K562 (cell line): ENCODE measurements around the gene RGS3. TPM values are rescaled to one million over a fixed set of nuclear protein-coding genes. Genes with fewer than 3 reads are reported as not detected.

Experiments
- ADNP ChIP-seq: fragments of 200-800 bp; sonication (Bioruptor generic); IDR thresholded peaks from 2 replicates; pipeline ENCODE4 v1.6.1; 2016; ENCODE audit warnings: missing genetic modification characterization, missing compliant biosample characterization
- CUX1 ChIP-seq: fragments of 200-800 bp; sonication (Bioruptor generic); IDR thresholded peaks from 2 replicates; pipeline ENCODE4 v1.6.1; 2016; ENCODE audit warnings: missing genetic modification characterization, missing compliant biosample characterization
- ELF4 ChIP-seq: fragments of 450-650 bp; formaldehyde crosslinking; IDR thresholded peaks from 2 replicates; pipeline ENCODE4 v1.4.0; 2022; ENCODE audit warnings: missing genetic modification characterization
- FOXJ2 ChIP-seq: fragments of 200-800 bp; sonication (Bioruptor generic); IDR thresholded peaks from 2 replicates; pipeline ENCODE4 v1.6.1; 2016; ENCODE audit warnings: missing genetic modification characterization, missing compliant biosample characterization
- FOXM1 ChIP-seq, 2 experiments: fragments of 450-650 bp in 1 of 2; sonication (generic) in 1 of 2; formaldehyde crosslinking in 1 of 2; IDR thresholded peaks; 2 replicates each; pipeline versions ENCODE4 v1.6.1 to v1.9.0; 2017 to 2022; ENCODE audit warnings: low read depth in 2 of 2, mild to moderate bottlenecking in 2 of 2, missing genetic modification reagents in 1 of 2, moderate library complexity in 1 of 2
- HEY1 ChIP-seq: fragments of 250-450 bp; sonication (Bioruptor Pico); IDR thresholded peaks from 2 replicates; pipeline ENCODE4 v1.5.0; 2020; ENCODE audit warnings: mild to moderate bottlenecking, moderate library complexity, borderline replicate concordance
- MCM3 ChIP-seq: fragments of 450-650 bp; IDR thresholded peaks from 2 replicates; pipeline ENCODE4 v1.6.1; 2016
- MED1 ChIP-seq: sonication (generic); formaldehyde crosslinking; IDR thresholded peaks from 2 replicates; pipeline ENCODE4 v1.8.1; 2023; ENCODE audit warnings: missing genetic modification reagents, borderline replicate concordance
- MTF1 ChIP-seq: fragments of 250-450 bp; sonication (Bioruptor Pico); IDR thresholded peaks from 2 replicates; pipeline ENCODE4 v1.9.0; 2021; ENCODE audit warnings: moderate library complexity, mild to moderate bottlenecking, inconsistent platforms, borderline replicate concordance
- NELFE ChIP-seq: IDR thresholded peaks from 2 replicates; pipeline ENCODE4 v1.6.1; 2011; ENCODE audit warnings: mild to moderate bottlenecking; ENCODE audit not compliant: insufficient read depth, insufficient read length
- NFRKB ChIP-seq: fragments of 450-650 bp; IDR thresholded peaks from 2 replicates; pipeline ENCODE4 v1.6.1; 2016; ENCODE audit warnings: low read depth
- NFYB ChIP-seq: IDR thresholded peaks from 2 replicates; pipeline ENCODE4 v1.6.1; 2011; ENCODE audit warnings: mild to moderate bottlenecking, moderate library complexity; ENCODE audit not compliant: insufficient read length; ENCODE audit errors: extremely low read depth
- NR4A1 ChIP-seq, 2 experiments: fragments of 250-450 bp in 1 of 2; fragments of 450-650 bp in 1 of 2; sonication (Bioruptor Pico) in 1 of 2; IDR thresholded peaks; 2 replicates each; pipeline versions ENCODE4 v1.4.0 to v1.6.1; 2016 to 2020; ENCODE audit warnings: mild to moderate bottlenecking in 2 of 2, missing compliant biosample characterization in 1 of 2, missing genetic modification characterization in 1 of 2, moderate library complexity in 1 of 2
- RAD51 ChIP-seq: fragments of 450-650 bp; IDR thresholded peaks from 2 replicates; pipeline ENCODE4 v1.7.1; 2016; ENCODE audit warnings: low read depth, mild to moderate bottlenecking, borderline replicate concordance
- RUNX1 ChIP-seq: sonication (generic); IDR thresholded peaks from 2 replicates; pipeline ENCODE4 v1.6.1; 2016; ENCODE audit warnings: antibody characterized with exemption, low read depth
- SETDB1 ChIP-seq: IDR thresholded peaks from one replicate; pipeline ENCODE4 v1.6.1; 2012; ENCODE audit warnings: low read length, control low read depth, inconsistent platforms
- SRF ChIP-seq, 2 experiments: fragments of 250-450, 450-650 bp in 1 of 2; sonication (Bioruptor Pico) in 1 of 2; sonication (generic) in 1 of 2; formaldehyde crosslinking; IDR thresholded peaks; 2 replicates each; pipeline versions ENCODE4 v1.5.0 to v1.5.1; 2020 to 2022; ENCODE audit warnings: mild to moderate bottlenecking in 1 of 2, missing genetic modification reagents in 1 of 2
- STAT6 ChIP-seq: sonication (generic); formaldehyde crosslinking; IDR thresholded peaks from 2 replicates; pipeline ENCODE4 v1.8.1; 2023; ENCODE audit warnings: mild to moderate bottlenecking, missing genetic modification reagents
- TOE1 ChIP-seq, 2 experiments: fragments of 450-650 bp in 1 of 2; sonication (generic) in 1 of 2; formaldehyde crosslinking in 1 of 2; IDR thresholded peaks; 2 replicates each; pipeline versions ENCODE4 v1.7.1 to v1.8.0; 2016 to 2022; ENCODE audit warnings: borderline replicate concordance in 2 of 2, mild to moderate bottlenecking in 2 of 2, antibody characterized with exemption in 1 of 2, inconsistent platforms in 1 of 2, low read depth in 1 of 2, missing genetic modification reagents in 1 of 2, moderate library complexity in 1 of 2
- ZFP1 ChIP-seq: fragments of 450-650 bp; formaldehyde crosslinking; IDR thresholded peaks from 2 replicates; pipeline ENCODE4 v1.4.0; 2020; ENCODE audit warnings: mild to moderate bottlenecking, mixed read lengths
- ZNF3 ChIP-seq: fragments of 250-450 bp; sonication (Bioruptor Pico); IDR thresholded peaks from 2 replicates; pipeline ENCODE4 v1.5.0; 2021; ENCODE audit warnings: mild to moderate bottlenecking, moderate library complexity
- ZNF780A ChIP-seq: fragments of 250-450 bp; sonication (Bioruptor Pico); IDR thresholded peaks from 2 replicates; pipeline ENCODE4 v1.5.0; 2021; ENCODE audit warnings: mild to moderate bottlenecking
- polyA plus RNA-seq, 8 experiments: library from polyadenylated mRNA; depleted of rRNA in 4 of 8; stranded (reverse) in 5 of 8; unstranded in 3 of 8; fragments of >200 nt; fragmentation: Nextera tagmentation in 2 of 8; fragmentation: Illumina TruSeq in 1 of 8; extraction: Ambion mirVana in 2 of 8; extraction: Trizol in 1 of 8; gene quantifications; 2 replicates each; pipeline versions ENCODE4 v1.2.1 to v1.2.3, GENCODE V29; 2011 to 2014; ENCODE audit warnings: inconsistent platforms in 1 of 8, missing spikeins in 1 of 8
- total RNA-seq, 7 experiments: library from RNA; depleted of rRNA in 6 of 7; stranded (reverse); fragments of >200 nt in 6 of 7; fragmentation: Illumina TruSeq in 2 of 7; extraction: Trizol in 2 of 7; gene quantifications; 2 replicates each; pipeline versions ENCODE4 v1.2.1 to v1.2.3, GENCODE V29; 2011 to 2021; ENCODE audit warnings: low replicate concordance in 1 of 7

RGS3 gene
- total and polyA plus RNA-seq, 9 of the 15 experiments (the other 6 are each of a cell fraction or from before 2014, with no cell fraction given), result 0.08 to 2.9 (median 0.95) TPM

DNA sequence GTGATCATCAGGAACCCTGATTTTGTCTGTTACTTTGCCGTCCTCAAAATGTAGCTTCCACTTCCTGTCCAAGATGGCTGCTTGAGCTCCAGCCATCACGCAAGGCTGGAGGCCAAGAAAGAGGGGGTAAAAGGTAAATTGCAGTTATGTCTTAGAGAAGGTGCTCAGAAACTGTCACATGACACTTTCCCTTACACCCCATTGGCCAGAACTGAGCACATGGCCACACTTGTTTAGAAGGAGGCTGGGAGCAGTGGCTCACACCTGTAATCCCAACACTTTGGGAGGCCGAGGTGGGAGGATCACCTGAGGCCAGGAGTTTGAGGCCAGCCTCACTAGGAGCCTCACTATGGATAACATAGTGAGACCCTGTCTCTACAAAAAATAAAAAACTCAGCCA is 140.9 kb downstream of the RGS3 start (continued):
- TF ChIP-seq CUX1 (CRISPR knock-in tag) (no peak), RAD51 (peak; percentile 83), HEY1 (CRISPR knock-in tag) (no peak), MTF1 (no peak), NFRKB (no peak), SRF (CRISPR knock-in tag; IDR thresholded peaks at IDR 0.05) (no peak), MCM3 (no peak), ADNP (tag) (no peak), STAT6 (CRISPR knock-in tag) (no peak), RUNX1 (no peak), NELFE (no peak), SETDB1 (no peak), ZFP1 (CRISPR knock-in tag) (no peak), FOXJ2 (tag) (no peak), TOE1 (IDR thresholded peaks at IDR 0.05; ENCODE audit: borderline replicate concordance) (peak; percentile 38; the same call in 1 of the 2 replicates), TOE1 (CRISPR knock-in tag; IDR thresholded peaks at IDR 0.05; ENCODE audit: borderline replicate concordance, low read depth) (no peak), NFYB (peak; percentile 43), ZNF3 (no peak), ELF4 (CRISPR knock-in tag) (no peak), MED1 (CRISPR knock-in tag) (no peak), NR4A1 (CRISPR knock-in tag; IDR thresholded peaks at IDR 0.05) (no peak), NR4A1 (tag; IDR thresholded peaks at IDR 0.05) (no peak), ZNF780A (CRISPR knock-in tag) (no peak), FOXM1 (IDR thresholded peaks at IDR 0.05; ENCODE audit: low read depth) (no peak), FOXM1 (CRISPR knock-in tag; IDR thresholded peaks at IDR 0.05; ENCODE audit: low read depth) (no peak)
